Activated naive CD8-positive, alpha-beta T cell treated with anti-CD3 and anti-CD28 coated beads, Interleukin-2, amount 50 U/mL, for 16 hours (primary cell): ENCODE results near the gene CAMK2N2.
A peak's percentile ranks its signal among the peaks of the same experiment; 100 is the strongest.

Source experiments
- DNase-seq: peaks from one replicate; pipeline ENCODE4 v3.0.0-alpha.2; 2020; ENCODE audit warnings: low read depth, low spot score

Gene CAMK2N2

DNA sequence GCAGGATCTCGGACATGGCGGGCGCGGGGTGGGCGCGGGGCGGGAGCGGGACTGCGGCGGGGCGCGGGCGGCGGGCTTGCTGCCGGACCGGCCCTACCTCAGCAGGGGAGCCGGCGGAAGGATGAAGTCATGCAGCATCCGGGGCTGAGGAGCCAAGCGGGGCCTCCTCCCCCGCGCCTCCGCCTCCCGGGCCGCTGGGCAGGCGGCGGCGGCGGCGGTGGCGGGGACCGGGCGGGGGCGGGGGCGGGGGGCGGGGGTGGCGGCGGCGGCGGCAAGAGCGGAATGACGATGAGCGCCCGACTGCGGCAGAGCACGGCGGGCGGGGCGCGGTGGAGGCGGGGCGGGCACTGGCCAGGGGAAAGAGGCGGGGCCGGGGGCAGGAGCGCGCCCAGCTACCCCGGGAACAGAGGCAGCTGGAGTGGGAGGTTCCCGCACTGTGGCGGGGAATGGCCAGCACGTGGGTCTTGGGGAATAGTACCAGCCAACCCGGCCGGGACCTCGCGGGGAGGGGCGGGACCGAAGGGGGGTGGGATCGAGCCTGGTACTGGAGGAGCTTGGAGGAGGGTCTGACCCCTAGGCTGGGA is at the start of gene CAMK2N2:
CAMK2N2 (minus strand) TSS at position 284 of the 584 bp plus-strand sequence; CDS start at position 16, 268 bp downstream.
- DNase-seq = no peak

GRCh38 chr3:184308744-184309143 is 47.4 kb upstream of the CAMK2N2 start:
- no peak for DNase-seq

DNA sequence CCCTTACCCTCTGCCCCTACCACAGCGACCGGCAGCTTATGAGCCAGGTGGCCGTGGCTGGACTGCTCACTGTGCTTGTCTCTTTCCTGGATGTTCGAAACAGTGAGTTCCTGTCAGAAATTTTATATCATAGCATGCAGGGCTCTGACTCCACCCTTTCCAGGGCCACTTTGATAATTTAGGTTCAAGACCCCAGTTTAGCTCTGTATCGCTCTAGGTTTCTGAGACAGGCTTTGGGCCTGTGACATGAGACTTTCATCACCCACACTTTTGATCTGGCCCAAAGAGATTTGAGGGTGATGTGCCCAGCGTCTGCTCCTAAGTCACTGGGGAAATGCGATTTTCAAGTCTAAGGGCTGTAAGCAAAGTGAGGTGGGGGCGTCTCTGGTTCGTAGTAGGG is 46.6 kb upstream of the CAMK2N2 start:
- no peak for DNase-seq

GRCh38 chr3:184306341-184306972 is 45.1 kb upstream of the CAMK2N2 start:
- no peak for DNase-seq

GRCh38 chr3:184305577-184305976 is 44.2 kb upstream of the CAMK2N2 start:
- DNase-seq = no peak

DNA sequence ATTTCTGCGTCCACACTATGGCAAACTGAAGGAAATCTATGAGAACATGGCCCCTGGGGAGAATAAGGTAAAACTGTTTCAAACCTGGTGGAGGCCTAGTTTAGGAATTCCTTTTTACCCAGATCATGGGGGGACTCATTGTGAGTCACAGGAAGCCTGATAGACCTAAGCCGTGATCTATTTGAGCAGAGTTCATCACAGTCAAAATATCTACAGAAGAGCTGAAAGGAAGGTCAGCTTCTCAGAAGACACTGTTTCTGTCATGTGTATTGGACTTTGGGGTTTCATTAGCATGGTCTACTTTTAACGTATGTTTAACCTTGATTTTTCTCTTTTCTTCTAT is 39.0 kb upstream of the CAMK2N2 start:
- DNase-seq = no peak

DNA sequence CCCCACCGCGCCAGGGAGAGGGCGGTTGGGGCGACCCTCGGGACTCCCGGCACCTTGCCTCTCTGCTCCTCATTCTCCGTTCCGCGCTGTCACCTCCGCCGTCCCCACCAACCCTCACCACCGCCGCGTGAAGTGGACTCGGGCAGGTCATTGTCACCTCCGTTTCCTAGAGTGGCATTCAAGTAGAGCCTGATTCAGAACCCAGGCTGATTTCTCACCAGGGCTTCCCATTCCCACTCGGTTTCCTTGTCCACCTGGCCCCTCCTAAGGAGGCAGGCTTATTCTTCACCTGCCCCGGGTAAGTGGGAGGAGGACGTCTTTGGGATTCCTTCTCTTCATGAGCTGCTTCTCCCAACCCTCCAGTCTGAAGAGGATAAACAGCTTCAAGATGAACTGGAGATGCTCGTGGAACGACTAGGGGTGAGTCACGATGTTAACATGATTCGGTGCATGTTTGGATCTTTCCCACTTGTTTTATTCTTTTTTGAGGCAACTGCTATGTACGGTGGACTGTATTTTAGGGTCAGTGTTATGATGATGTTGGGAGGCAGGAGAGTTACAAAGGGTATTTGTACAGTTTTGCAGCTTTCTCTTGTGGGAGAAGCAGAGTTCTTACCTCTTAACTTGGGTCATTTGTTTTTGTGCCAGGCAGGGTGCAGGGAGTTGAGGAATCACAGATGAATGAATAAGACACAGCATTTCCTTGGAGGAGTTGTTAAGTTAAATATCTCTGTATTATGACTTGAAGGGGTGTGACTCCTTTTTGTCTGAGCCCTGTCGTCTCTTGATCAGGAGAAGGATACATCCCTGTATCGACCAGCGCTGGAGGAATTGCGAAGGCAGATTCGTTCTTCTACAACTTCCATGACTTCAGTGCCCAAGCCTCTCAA is 38.4 kb upstream of the CAMK2N2 start:
- no peak for DNase-seq

GRCh38 chr3:184298759-184299487 is 37.6 kb upstream of the CAMK2N2 start, which contains the start of gene PSMD2:
PSMD2 (plus strand) TSS chr3:184299241; CDS start chr3:184299267, 26 bp downstream.
- DNase-seq = peak; percentile 97

GRCh38 chr3:184296616-184297015 is 35.3 kb upstream of the CAMK2N2 start:
- no peak for DNase-seq

DNA sequence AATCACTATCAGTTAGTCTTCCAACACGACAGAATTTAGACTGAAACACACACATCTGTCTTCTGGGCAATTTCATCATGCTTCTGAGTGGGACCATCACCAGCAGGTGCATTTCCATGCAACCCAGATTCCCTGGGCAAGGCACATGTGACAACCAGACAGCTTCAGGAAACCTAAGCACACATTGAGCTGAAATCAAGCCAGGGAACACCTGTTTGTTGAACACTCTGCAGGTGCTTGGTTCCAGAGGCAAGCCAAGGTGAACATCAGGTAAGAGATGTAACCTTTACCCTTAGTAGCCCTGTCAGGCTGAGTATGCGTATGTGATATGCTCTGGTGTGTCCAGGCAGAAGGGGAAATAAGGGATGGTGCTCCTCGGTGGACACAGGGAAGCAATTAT is 34.4 kb upstream of the CAMK2N2 start:
- no peak for DNase-seq

- no peak for DNase-seq
Observed at GRCh38 chr3:184291738-184292445, 30.5 kb upstream of the CAMK2N2 start.

- DNase-seq = no peak
Observed at GRCh38 chr3:184291044-184291737, 29.8 kb upstream of the CAMK2N2 start.

DNA sequence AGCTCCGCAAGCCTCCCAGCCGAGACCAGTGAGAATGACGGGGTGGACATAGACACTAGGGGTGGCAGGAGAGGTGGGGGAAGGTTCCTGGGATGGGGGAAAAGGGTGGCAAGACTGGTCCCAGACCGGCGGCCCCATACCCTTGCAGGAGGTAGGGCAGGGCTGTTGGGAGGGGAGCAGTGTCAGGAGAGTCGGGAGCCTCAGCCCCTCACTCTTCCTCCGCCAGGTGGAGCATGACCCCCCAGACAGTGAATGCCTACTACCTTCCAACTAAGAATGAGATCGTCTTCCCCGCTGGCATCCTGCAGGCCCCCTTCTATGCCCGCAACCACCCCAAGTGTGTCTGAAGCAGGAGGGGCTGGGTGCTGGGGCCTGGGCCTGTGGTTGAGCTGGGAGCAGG is 29.0 kb upstream of the CAMK2N2 start:
- DNase-seq = no peak

GRCh38 chr3:184289426-184289938 is 28.1 kb upstream of the CAMK2N2 start:
- DNase-seq = peak; percentile 52

- no peak for DNase-seq
Observed at GRCh38 chr3:184284696-184285095, 23.3 kb upstream of the CAMK2N2 start.

DNA sequence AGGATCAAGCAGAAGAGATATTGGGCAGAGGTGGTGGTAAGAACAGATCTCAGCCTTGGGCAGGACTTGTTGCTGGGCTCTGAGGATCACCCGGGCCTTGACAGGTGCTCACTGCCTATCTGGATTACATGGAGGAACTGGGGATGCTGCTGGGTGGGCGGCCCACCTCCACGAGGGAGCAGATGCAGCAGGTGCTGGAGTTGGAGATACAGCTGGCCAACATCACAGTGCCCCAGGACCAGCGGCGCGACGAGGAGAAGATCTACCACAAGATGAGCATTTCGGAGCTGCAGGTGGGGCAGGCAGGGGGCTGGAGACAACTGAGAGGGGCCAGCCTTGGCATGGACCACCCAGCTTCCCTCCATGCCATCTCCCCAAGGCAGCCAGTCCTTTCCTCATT is 22.3 kb upstream of the CAMK2N2 start:
- DNase-seq = no peak

- DNase-seq = no peak
Observed at GRCh38 chr3:184282941-184283340, 21.6 kb upstream of the CAMK2N2 start.

GRCh38 chr3:184277366-184277765 is 16.0 kb upstream of the CAMK2N2 start:
- no peak for DNase-seq

DNA sequence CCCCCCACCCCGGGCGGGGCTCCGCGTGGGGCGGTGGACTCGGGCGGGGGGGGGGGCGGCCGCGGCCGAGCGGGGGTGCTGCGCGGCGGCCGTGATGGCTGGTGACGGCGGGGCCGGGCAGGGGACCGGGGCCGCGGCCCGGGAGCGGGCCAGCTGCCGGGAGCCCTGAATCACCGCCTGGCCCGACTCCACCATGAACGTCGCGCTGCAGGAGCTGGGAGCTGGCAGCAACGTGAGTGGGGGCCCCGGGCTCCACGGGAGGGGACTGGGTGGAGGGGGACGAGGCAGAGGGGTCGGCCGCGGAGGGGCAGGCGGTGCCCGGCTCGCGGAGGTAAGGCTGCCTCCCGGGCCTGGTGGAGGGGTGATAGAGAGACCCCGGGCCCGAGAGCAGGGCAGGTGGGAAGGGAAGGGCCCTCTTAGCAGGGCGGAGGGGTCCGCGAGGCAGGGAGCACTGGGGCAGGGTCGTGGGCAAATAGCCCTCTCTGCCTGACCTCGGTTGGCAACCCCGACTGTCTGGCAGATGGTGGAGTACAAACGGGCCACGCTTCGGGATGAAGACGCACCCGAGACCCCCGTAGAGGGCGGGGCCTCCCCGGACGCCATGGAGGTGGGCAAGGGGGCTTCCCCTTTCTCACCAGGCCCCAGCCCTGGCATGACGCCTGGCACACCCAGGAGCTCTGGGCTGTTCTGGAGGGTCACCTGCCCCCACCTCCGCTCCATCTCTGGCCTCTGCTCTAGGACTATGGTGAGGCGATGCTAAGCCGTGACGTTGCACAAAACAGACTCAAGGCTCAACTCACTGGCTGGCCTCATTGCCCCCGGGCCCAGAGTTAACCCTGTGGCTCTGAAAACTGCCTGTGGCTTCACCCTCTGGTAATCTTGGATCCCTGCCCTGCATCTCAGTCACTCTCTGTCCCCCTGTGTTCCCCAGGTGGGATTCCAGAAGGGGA is 14.9 kb upstream of the CAMK2N2 start, which contains the start of gene ECE2:
ECE2 (plus strand) TSS at position 62 of the 950 bp plus-strand sequence; CDS start at position 194, 132 bp downstream.
- DNase-seq = no peak
